Liver (tissue), 9 donors: ENCODE measurements around the gene SPATA22. TPM values are rescaled to one million over a fixed set of nuclear protein-coding genes. Genes with fewer than 3 reads are reported as not detected.
"Not testable (repeated sequence)": the region's sequence is repeated elsewhere in the genome, so short reads cannot be mapped to it uniquely, and the experiment has no call there.

Experiments
- DNase-seq: peaks from one replicate; pipeline ENCODE4 v3.0.0-alpha.2; 2017; ENCODE audit warnings: low spot score
- H3K27ac ChIP-seq, 2 donors: one replicate each; pipeline ENCODE4 v1.7.0; 2013; ENCODE audit warnings: inconsistent platforms in 2 of 2, low read length in 2 of 2, control low read depth in 1 of 2, low read depth in 1 of 2, mild to moderate bottlenecking in 1 of 2
- H3K27me3 ChIP-seq, 4 donors: one replicate each; pipeline versions ENCODE4 v1.6.1 to v1.7.0; 2013; ENCODE audit warnings: low read length in 3 of 4, inconsistent platforms in 1 of 4, mild to moderate bottlenecking in 1 of 4, moderate library complexity in 1 of 4; ENCODE audit not compliant: control insufficient read depth in 4 of 4, insufficient read depth in 4 of 4
- H3K36me3 ChIP-seq, 4 donors: one replicate each; pipeline versions ENCODE4 v1.6.1 to v1.7.0; 2013; ENCODE audit warnings: low read length in 3 of 4, mild to moderate bottlenecking in 3 of 4, low read depth in 1 of 4, moderate library complexity in 1 of 4; ENCODE audit not compliant: control insufficient read depth in 4 of 4, insufficient read depth in 3 of 4
- H3K4me1 ChIP-seq, 4 donors: one replicate each; pipeline versions ENCODE4 v1.6.1 to v1.7.0; 2013; ENCODE audit warnings: low read length in 3 of 4, mild to moderate bottlenecking in 3 of 4, moderate library complexity in 1 of 4; ENCODE audit not compliant: control insufficient read depth in 4 of 4, insufficient read depth in 4 of 4
- H3K4me3 ChIP-seq, 3 donors: one replicate each; pipeline versions ENCODE4 v1.6.1 to v1.7.0; 2013; ENCODE audit warnings: low read length in 3 of 3, control low read depth in 1 of 3, low read depth in 1 of 3, mild to moderate bottlenecking in 1 of 3
- H3K9ac ChIP-seq, 2 donors: one replicate each; pipeline ENCODE4 v1.7.0; 2013; ENCODE audit warnings: low read length in 2 of 2, mild to moderate bottlenecking in 2 of 2, moderate library complexity in 2 of 2, control low read depth in 1 of 2, low read depth in 1 of 2
- H3K9me3 ChIP-seq, 4 donors: one replicate each; pipeline versions ENCODE4 v1.6.1 to v1.7.0; 2013; ENCODE audit warnings: low read length in 3 of 4; ENCODE audit not compliant: control insufficient read depth in 4 of 4
- ATF3 ChIP-seq: IDR thresholded peaks from 2 replicates; pipeline ENCODE4 v1.6.1; 2016; ENCODE audit warnings: antibody characterized with exemption
- CTCF ChIP-seq: fragments of 150-350 bp; IDR thresholded peaks from 2 replicates; pipeline ENCODE4 v1.5.1; 2017; ENCODE audit warnings: improper control_type of control experiment, low read depth, low read length; ENCODE audit not compliant: missing input control
- FOXA1 ChIP-seq: IDR thresholded peaks from 2 replicates; pipeline ENCODE4 v1.6.1; 2016; ENCODE audit warnings: antibody characterized with exemption
- FOXA2 ChIP-seq: IDR thresholded peaks from 2 replicates; pipeline ENCODE4 v1.6.1; 2016; ENCODE audit warnings: antibody characterized with exemption
- GABPA ChIP-seq, 2 donors: IDR thresholded peaks in 1 of 2; conservative IDR thresholded peaks in 1 of 2; 2 replicates each; pipeline ENCODE4 v1.6.1; 2016; ENCODE audit warnings: antibody characterized with exemption in 2 of 2, mild to moderate bottlenecking in 1 of 2, moderate library complexity in 1 of 2
- HNF4A ChIP-seq, 2 donors: conservative IDR thresholded peaks; 2 replicates each; pipeline ENCODE4 v1.6.1; 2016; ENCODE audit warnings: antibody characterized with exemption in 2 of 2, mild to moderate bottlenecking in 2 of 2
- HNF4G ChIP-seq: IDR thresholded peaks from 2 replicates; pipeline ENCODE4 v1.6.1; 2016; ENCODE audit warnings: antibody characterized with exemption
- NR2F2 ChIP-seq: IDR thresholded peaks from 2 replicates; pipeline ENCODE4 v1.6.1; 2016; ENCODE audit warnings: antibody characterized with exemption
- RAD21 ChIP-seq, 2 donors: IDR thresholded peaks; 2 replicates each; pipeline ENCODE4 v1.6.1; 2016; ENCODE audit warnings: antibody characterized with exemption in 2 of 2, mild to moderate bottlenecking in 2 of 2
- REST ChIP-seq: IDR thresholded peaks from 2 replicates; pipeline ENCODE4 v1.6.1; 2016; ENCODE audit warnings: antibody characterized with exemption, mild to moderate bottlenecking
- RXRA ChIP-seq, 2 donors: IDR thresholded peaks; 2 replicates each; pipeline ENCODE4 v1.6.1; 2017 to 2018; ENCODE audit warnings: antibody characterized with exemption in 2 of 2, mild to moderate bottlenecking in 1 of 2
- SP1 ChIP-seq: IDR thresholded peaks from 2 replicates; pipeline ENCODE4 v1.6.1; 2018; ENCODE audit warnings: antibody characterized with exemption, mild to moderate bottlenecking
- TAF1 ChIP-seq: conservative IDR thresholded peaks from 2 replicates; pipeline ENCODE4 v1.6.1; 2016; ENCODE audit warnings: antibody characterized with exemption, mild to moderate bottlenecking
- ZBTB33 ChIP-seq: IDR thresholded peaks from 2 replicates; pipeline ENCODE4 v1.6.1; 2016; ENCODE audit warnings: antibody characterized with exemption
- WGBS: extraction: QIAGEN DNeasy Blood & Tissue Kit; methylation state at CpG from one replicate; pipeline ENCODE4 v1.1.7; 2013; 5-methylcytosine and 5-hydroxymethylcytosine counted together
- polyA plus RNA-seq, 2 donors: library from polyadenylated mRNA; stranded (reverse) in 1 of 2; unstranded in 1 of 2; fragments of 200-250 nt in 1 of 2; fragments of >200 nt in 1 of 2; fragmentation: Nextera tagmentation in 1 of 2; extraction: Ambion mirVana in 1 of 2; gene quantifications; one replicate each; pipeline versions ENCODE4 v1.2.1 to v1.2.3, GENCODE V29; 2013 to 2015
- total RNA-seq, 2 donors: library from RNA; depleted of rRNA; stranded (reverse); fragments of >200 nt; gene quantifications; one replicate each; pipeline ENCODE4 v1.2.3, GENCODE V29; 2014
- donor health status: healthy.
- donor health status: healthy.
- donor health status: healthy.
- donor health status: healthy.
- donor health status: healthy.

SPATA22 gene
- total and polyA plus RNA-seq, 4 donors, result 0.19 to 0.89 (median 0.42) TPM; not detected in 1

- TF ChIP-seq CTCF (no peak), GABPA (IDR thresholded peaks at IDR 0.05 in 1 of 2, conservative IDR thresholded peaks at IDR 0.05 in 1 of 2) (no peak), ATF3 (no peak)
These were observed 2.1 kb downstream of the SPATA22 start (continued) for GRCh38 chr17:3469529-3469928.

GRCh38 chr17:3466355-3466754 is 5.3 kb downstream of the SPATA22 start:
- TF ChIP-seq RAD21 (IDR thresholded peaks at IDR 0.05) (peak in 1 of 2 donors; percentile 17), HNF4A (conservative IDR thresholded peaks at IDR 0.05) (peak; percentile 48 to 57), NR2F2 (peak; percentile 28), RXRA (IDR thresholded peaks at IDR 0.05) (peak; percentile 60 to 67)
- H3K4me3 ChIP-seq, H3K9ac ChIP-seq, H3K9me3 ChIP-seq, H3K36me3 ChIP-seq, DNase-seq, H3K27ac ChIP-seq, H3K4me1 ChIP-seq, H3K27me3 ChIP-seq: not testable (repeated sequence)
- WGBS, result 29% methylated on average over 1 of the region's 1 CpG

GRCh38 chr17:3448059-3448665 is 23.5 kb downstream of the SPATA22 start:
- no peaks in the 10 kb centered on the region for H3K9me3 ChIP-seq
- H3K36me3 ChIP-seq, result no peaks in the 10 kb centered on the region
- peaks cover 0 to 3% (median 0%) of the 10 kb centered on the region in 4 donors for H3K4me1 ChIP-seq
- no peaks in the 10 kb centered on the region for H3K27me3 ChIP-seq
- no peak overlapping the region for H3K4me3 ChIP-seq
- no peak for TF ChIP-seq SP1
- WGBS, result 65% methylated on average over 2 of the region's 2 CpGs
- H3K9ac ChIP-seq, result no peak overlapping the region
- H3K27ac ChIP-seq, result no peak overlapping the region
- no peak for DNase-seq

- WGBS, result 65% methylated on average over 2 of the region's 2 CpGs
- Histone ChIP-seq H3K4me1 (peaks cover 0 to 3% (median 0%) of the 10 kb centered on the region in 4 donors), H3K36me3 (no peaks in the 10 kb centered on the region), H3K9ac (no peak overlapping the region), H3K27me3 (no peaks in the 10 kb centered on the region), H3K27ac (no peak overlapping the region), H3K4me3 (no peak overlapping the region), H3K9me3 (no peaks in the 10 kb centered on the region)
- no peak for DNase-seq
- TF ChIP-seq RAD21 (IDR thresholded peaks at IDR 0.05), result peak; percentile 10
- TF ChIP-seq RXRA (IDR thresholded peaks at IDR 0.05), result no peak
These were observed 24.0 kb downstream of the SPATA22 start for GRCh38 chr17:3447625-3448024.

- Histone ChIP-seq H3K4me1 (no peaks in the 10 kb centered on the region), H3K36me3 (no peaks in the 10 kb centered on the region), H3K27ac (no peak overlapping the region), H3K4me3 (no peak overlapping the region), H3K9ac (no peak overlapping the region), H3K27me3 (no peaks in the 10 kb centered on the region), H3K9me3 (no peaks in the 10 kb centered on the region)
- 78% methylated on average over 2 of the region's 2 CpGs for WGBS
- DNase-seq, result no peak
- TF ChIP-seq GABPA (IDR thresholded peaks at IDR 0.05 in 1 of 2, conservative IDR thresholded peaks at IDR 0.05 in 1 of 2), result no peak
- TF ChIP-seq ZBTB33, result no peak
- no peak for TF ChIP-seq FOXA2
- TF ChIP-seq HNF4A (conservative IDR thresholded peaks at IDR 0.05), result no peak
- TF ChIP-seq HNF4G, result no peak
- TF ChIP-seq SP1, result no peak
- no peak for TF ChIP-seq TAF1
- no peak for TF ChIP-seq NR2F2
- TF ChIP-seq FOXA1, result no peak
- TF ChIP-seq REST, result no peak
- TF ChIP-seq RAD21 (IDR thresholded peaks at IDR 0.05), result no peak
These were observed 31.2 kb downstream of the SPATA22 start for GRCh38 chr17:3440451-3440850.
